ENCODE data around the gene FHIT. TPM values are rescaled to one million over a fixed set of nuclear protein-coding genes. Genes with fewer than 3 reads are reported as not detected.

The FHIT gene
- total RNA-seq, 1 donor from 2014 or later: 5.7 TPM

GRCh38 chr3:60178931-60179653, 1072.2 kb downstream of the FHIT start:
- Mint-ChIP-seq H3K36me3 (no peaks in the 10 kb centered on the region), H3K9me3 (no peaks in the 10 kb centered on the region), H3K27ac (no peak overlapping the region), H3K4me3 (no peak overlapping the region), H3K27me3 (ENCODE audit: insufficient read depth, low read depth) (peaks cover 4% of the 10 kb centered on the region), H3K4me1 (peaks cover 8% of the 10 kb centered on the region)
- no peaks in the 10 kb centered on the region for H3F3A ChIP-seq (ENCODE audit: low read depth)
- no peaks in the 10 kb centered on the region for H3K9me3 ChIP-seq (ENCODE audit: low read depth)
- no peaks in the 10 kb centered on the region for H3K79me2 ChIP-seq (ENCODE audit: low read depth)
- no peak overlapping the region for H2AFZ ChIP-seq (replicated peaks)
- no peaks in the 10 kb centered on the region for H3K36me3 ChIP-seq
- no peak overlapping the region for H3K4me2 ChIP-seq
- TF ChIP-seq EZH2phosphoT487 (IDR thresholded peaks at IDR 0.05) (no peak), EZH2 (IDR thresholded peaks at IDR 0.05) (no peak), CTCF (IDR thresholded peaks at IDR 0.05) (no peak)
- no peak for DNase-seq (ENCODE audit: low spot score)
- no peak overlapping the region for H3K4me3 ChIP-seq
- no peak overlapping the region for H3K9ac ChIP-seq
- peaks cover 4% of the 10 kb centered on the region for H3K4me1 ChIP-seq
- H4K20me1 ChIP-seq (ENCODE audit: low read depth): no peaks in the 10 kb centered on the region
- no peaks in the 10 kb centered on the region for H3K27me3 ChIP-seq
- no peak overlapping the region for H3K27ac ChIP-seq

GRCh38 chr3:60177726-60178125, 1073.5 kb downstream of the FHIT start:
- Mint-ChIP-seq H3K36me3 (no peaks in the 10 kb centered on the region), H3K27me3 (ENCODE audit: insufficient read depth, low read depth) (peaks cover 4% of the 10 kb centered on the region), H3K4me3 (no peak overlapping the region), H3K4me1 (peaks cover 8% of the 10 kb centered on the region), H3K27ac (no peak overlapping the region), H3K9me3 (no peaks in the 10 kb centered on the region)
- Histone ChIP-seq H3K4me1 (peaks cover 4% of the 10 kb centered on the region), H3K27ac (no peak overlapping the region), H3K79me2 (ENCODE audit: low read depth) (no peaks in the 10 kb centered on the region), H4K20me1 (ENCODE audit: low read depth) (no peaks in the 10 kb centered on the region), H3K4me3 (no peak overlapping the region), H3K36me3 (no peaks in the 10 kb centered on the region), H2AFZ (replicated peaks) (no peak overlapping the region), H3K9ac (no peak overlapping the region), H3K27me3 (no peaks in the 10 kb centered on the region), H3K4me2 (no peak overlapping the region), H3K9me3 (ENCODE audit: low read depth) (no peaks in the 10 kb centered on the region), H3F3A (ENCODE audit: low read depth) (no peaks in the 10 kb centered on the region)
- TF ChIP-seq EZH2 (IDR thresholded peaks at IDR 0.05): no peak
- TF ChIP-seq EZH2phosphoT487 (IDR thresholded peaks at IDR 0.05): no peak
- TF ChIP-seq CTCF (IDR thresholded peaks at IDR 0.05): no peak
- no peak for DNase-seq (ENCODE audit: low spot score)

DNA sequence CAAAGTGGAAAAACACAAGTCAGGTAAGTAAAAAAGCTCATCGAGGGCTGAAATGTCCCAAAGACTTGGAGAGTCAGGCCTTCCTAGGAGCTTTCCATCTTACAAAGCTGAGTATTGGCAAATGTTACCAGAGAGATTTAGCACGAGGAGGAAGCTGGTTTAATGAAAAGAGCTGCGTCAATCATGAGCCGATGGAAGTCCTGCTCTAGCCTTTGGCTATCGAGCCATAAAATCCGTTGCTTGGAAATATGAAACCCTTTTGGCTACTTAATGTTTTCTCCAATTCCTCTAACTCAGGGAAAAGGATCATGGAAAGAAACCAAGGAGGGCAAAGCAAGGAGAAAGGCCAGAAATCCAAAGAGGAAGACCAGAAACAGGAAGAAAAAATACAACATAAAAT, 1074.6 kb downstream of the FHIT start:
- no peaks in the 10 kb centered on the region for H3K79me2 ChIP-seq (ENCODE audit: low read depth)
- no peak overlapping the region for H2AFZ ChIP-seq (replicated peaks)
- Mint-ChIP-seq H3K9me3 (no peaks in the 10 kb centered on the region), H3K4me1 (peaks cover 8% of the 10 kb centered on the region), H3K4me3 (no peak overlapping the region), H3K36me3 (no peaks in the 10 kb centered on the region), H3K27ac (no peak overlapping the region), H3K27me3 (ENCODE audit: insufficient read depth, low read depth) (peaks cover 2% of the 10 kb centered on the region)
- no peak overlapping the region for H3K9ac ChIP-seq
- H3K4me3 ChIP-seq: no peak overlapping the region
- TF ChIP-seq CTCF (IDR thresholded peaks at IDR 0.05): no peak
- TF ChIP-seq EZH2 (IDR thresholded peaks at IDR 0.05): no peak
- TF ChIP-seq EZH2phosphoT487 (IDR thresholded peaks at IDR 0.05): no peak
- peaks cover 4% of the 10 kb centered on the region for H3K4me1 ChIP-seq
- no peak overlapping the region for H3K27ac ChIP-seq
- no peaks in the 10 kb centered on the region for H4K20me1 ChIP-seq (ENCODE audit: low read depth)
- no peaks in the 10 kb centered on the region for H3K36me3 ChIP-seq
- H3F3A ChIP-seq (ENCODE audit: low read depth): no peaks in the 10 kb centered on the region
- no peak overlapping the region for H3K4me2 ChIP-seq
- no peak for DNase-seq (ENCODE audit: low spot score)
- no peaks in the 10 kb centered on the region for H3K9me3 ChIP-seq (ENCODE audit: low read depth)
- no peaks in the 10 kb centered on the region for H3K27me3 ChIP-seq

All from neural progenitor cell (in vitro differentiated cells).